Activated CD4-positive, alpha-beta T cell treated with anti-CD3 and anti-CD28 coated beads for 1 hour (primary cell): ENCODE results near the gene CEBPA.
"Not testable (repeated sequence)": the region's sequence is repeated elsewhere in the genome, so short reads cannot be mapped to it uniquely, and the experiment has no call there.

Experiments used
- DNase-seq: peaks from one replicate; pipeline ENCODE4 v3.0.0-alpha.2; 2020

CEBPA gene

GRCh38 chr19:33323093-33323820, 20.9 kb upstream of the CEBPA start:
- DNase-seq: no peak

- no peak for DNase-seq
Measured at GRCh38 chr19:33320636-33321035, 18.3 kb upstream of the CEBPA start.

- DNase-seq: not testable (repeated sequence)
Measured at GRCh38 chr19:33317991-33318390, 15.7 kb upstream of the CEBPA start.

- DNase-seq: no peak
Measured at GRCh38 chr19:33317517-33317916, 15.2 kb upstream of the CEBPA start.

- DNase-seq: no peak
Measured at GRCh38 chr19:33316541-33317264, 14.4 kb upstream of the CEBPA start.

DNA sequence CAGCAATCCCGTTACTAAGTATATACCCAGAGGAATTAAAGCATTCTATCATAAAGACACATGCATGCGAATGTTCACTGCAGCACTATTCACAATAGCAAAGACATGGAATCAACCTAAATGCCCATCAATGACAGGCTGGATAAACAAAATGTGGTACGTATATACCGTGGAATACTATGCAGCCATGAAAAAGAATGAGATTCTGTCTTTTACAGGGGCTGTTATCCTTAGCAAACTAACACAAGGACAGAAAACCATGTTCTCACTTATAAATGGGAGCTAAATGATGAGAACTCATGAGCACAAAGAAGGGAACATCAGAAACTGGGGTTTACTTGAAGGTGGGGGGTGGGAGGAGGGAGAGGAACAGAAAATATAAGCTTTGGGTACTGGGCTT, 10.5 kb upstream of the CEBPA start:
- not testable (repeated sequence) for DNase-seq

DNA sequence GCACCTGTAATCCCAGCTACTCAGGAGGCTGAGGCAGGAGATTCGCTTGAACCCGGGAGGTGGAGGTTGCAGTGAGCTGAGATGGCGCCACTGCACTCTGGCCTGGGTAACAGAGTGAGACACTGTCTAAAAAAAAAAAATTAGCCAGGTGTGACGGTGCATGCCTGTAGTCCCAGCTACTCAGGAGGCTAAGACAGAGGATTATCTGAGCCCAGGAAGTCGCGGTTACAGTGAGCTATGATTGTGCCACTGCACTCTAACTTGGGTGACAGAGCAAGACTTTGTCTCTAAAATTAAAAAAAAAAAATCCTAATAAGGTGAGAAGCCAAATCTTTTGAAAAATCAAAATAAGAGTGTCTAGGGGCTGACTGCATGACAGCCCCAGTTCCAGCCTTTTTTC, 9.7 kb upstream of the CEBPA start:
- no peak for DNase-seq

GRCh38 chr19:33311326-33311682, 9.0 kb upstream of the CEBPA start:
- no peak for DNase-seq

DNA sequence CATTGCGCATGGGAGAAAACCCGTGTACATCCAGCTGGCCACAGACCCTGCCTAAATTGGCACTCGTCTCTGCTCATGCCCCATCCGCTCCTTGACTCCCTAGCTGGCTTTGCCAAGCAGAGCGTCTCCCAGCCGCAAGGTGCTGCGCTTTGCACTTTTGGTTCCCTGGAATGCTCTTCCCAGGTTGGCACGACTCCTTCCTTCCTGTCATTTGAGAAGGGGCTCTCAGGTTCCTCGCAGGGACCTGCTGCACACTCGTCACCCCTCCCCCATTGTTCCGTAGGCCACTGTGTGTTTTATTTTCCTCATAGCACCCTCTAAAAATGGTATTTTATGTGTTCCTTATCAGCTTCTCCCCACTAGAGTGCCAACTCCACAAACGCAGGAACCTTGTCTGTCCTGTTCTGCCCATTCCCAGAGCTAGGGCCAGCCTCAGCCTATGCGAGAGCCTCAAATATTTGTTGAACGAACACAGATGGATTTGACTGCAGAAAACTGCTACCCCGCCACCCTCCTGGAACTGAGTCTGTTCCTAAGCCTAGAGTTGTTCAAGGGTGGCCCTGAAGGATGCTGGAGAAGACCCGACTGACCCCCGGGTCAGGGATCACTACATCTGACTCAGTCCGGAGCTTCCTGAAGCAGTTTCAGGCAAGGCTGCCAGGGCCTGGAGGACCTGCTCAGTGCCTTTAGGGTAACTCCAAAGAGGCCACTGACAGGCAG, 8.4 kb upstream of the CEBPA start:
- DNase-seq: no peak

- DNase-seq: no peak
Measured at GRCh38 chr19:33309826-33310225, 7.5 kb upstream of the CEBPA start.

GRCh38 chr19:33306853-33307792, 4.8 kb upstream of the CEBPA start:
- DNase-seq: no peak

- DNase-seq: no peak
Measured at GRCh38 chr19:33306191-33306590, 3.9 kb upstream of the CEBPA start.

- no peak for DNase-seq
Measured at GRCh38 chr19:33304760-33305647, 2.7 kb upstream of the CEBPA start.

- no peak for DNase-seq
Measured at GRCh38 chr19:33304371-33304759, 2.0 kb upstream of the CEBPA start.

DNA sequence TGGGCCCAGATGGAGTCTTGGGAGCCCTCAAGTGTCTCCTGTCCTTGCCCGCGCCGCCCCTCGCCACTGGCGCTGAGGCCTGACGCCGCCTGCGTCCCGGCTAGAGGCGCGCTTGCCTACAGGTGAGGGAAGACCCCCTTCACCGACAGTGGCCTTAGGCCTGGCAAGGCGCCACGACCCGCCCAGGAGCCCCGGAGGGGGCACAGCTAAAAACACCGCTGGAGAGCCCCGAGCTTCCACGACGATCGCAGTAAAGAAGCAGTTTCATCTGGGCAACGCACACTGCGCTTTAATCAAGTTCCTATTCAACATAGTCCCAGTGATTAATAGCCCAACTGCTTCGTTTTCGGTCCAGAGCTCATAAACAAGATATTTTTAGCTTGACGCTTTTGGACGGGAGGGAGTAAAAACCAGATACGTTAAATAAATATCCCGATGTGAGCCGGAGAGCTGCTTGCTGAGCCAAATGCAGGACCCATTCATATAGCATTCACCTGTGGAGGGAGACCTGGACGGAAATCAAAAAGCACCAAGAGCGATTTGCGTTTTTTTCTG, 1.5 kb upstream of the CEBPA start:
- no peak for DNase-seq

- no peak for DNase-seq
Measured at GRCh38 chr19:33302974-33303790, 848 bp upstream of the CEBPA start.

- DNase-seq: no peak
Measured at GRCh38 chr19:33301900-33302174, 497 bp downstream of the CEBPA start.

DNA sequence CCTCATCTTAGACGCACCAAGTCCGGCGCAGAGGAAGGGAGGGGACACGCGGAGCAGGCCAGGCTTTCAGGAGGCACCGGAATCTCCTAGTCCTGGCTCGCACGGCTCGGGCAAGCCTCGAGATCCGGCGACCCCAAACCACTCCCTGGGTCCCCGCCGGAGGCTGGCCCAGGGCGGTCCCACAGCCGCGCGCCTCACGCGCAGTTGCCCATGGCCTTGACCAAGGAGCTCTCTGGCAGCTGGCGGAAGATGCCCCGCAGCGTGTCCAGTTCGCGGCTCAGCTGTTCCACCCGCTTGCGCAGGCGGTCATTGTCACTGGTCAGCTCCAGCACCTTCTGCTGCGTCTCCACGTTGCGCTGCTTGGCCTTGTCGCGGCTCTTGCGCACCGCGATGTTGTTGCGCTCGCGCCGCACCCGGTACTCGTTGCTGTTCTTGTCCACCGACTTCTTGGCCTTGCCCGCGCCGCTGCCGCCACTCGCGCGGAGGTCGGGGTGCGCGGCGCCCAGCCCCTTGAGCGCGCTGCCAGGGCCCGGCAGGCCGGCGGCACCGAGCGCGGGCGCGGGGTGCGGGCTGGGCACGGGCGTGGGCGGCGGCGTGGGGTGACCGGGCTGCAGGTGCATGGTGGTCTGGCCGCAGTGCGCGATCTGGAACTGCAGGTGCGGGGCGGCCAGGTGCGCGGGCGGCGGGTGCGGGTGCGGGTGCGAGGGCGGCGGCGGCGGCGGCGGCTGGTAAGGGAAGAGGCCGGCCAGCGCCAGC, 1.0 kb downstream of the CEBPA start:
- DNase-seq: no peak

DNA sequence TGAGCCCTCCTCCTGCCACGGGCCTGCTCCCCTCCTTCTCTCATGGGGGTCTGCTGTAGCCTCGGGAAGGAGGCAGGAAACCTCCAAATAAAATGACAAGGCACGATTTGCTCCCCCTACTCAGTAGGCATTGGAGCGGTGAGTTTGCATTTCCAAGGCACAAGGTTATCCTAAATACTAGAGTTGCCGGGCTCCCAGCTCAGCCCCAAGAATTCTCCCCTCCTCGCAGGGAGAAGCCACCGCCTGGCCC, 1.5 kb downstream of the CEBPA start:
- no peak for DNase-seq
